Nephron progenitor cell (in vitro differentiated cells): Measurements from ENCODE around the gene OR12D1.

Source experiments
- DNase-seq: peaks from one replicate; pipeline ENCODE4 v3.0.0; 2021
- H3K27ac Mint-ChIP-seq: 2 replicates; pipeline ENCODE4 v1.8.0; 2021; ENCODE audit warnings: mild to moderate bottlenecking, moderate library complexity, mixed read lengths
- H3K27me3 Mint-ChIP-seq: 2 replicates; pipeline ENCODE4 v1.8.0; 2021; ENCODE audit warnings: mild to moderate bottlenecking, low read depth, mixed read lengths; ENCODE audit not compliant: poor library complexity
- H3K36me3 Mint-ChIP-seq: 2 replicates; pipeline ENCODE4 v1.8.0; 2021; ENCODE audit warnings: low read depth, mixed read lengths
- H3K4me1 Mint-ChIP-seq: 2 replicates; pipeline ENCODE4 v1.8.0; 2021; ENCODE audit warnings: mixed read lengths
- H3K4me3 Mint-ChIP-seq: 2 replicates; pipeline ENCODE4 v1.8.0; 2021; ENCODE audit warnings: mild to moderate bottlenecking, moderate library complexity, mixed read lengths
- H3K9me3 Mint-ChIP-seq: 2 replicates; pipeline ENCODE4 v1.8.0; 2021; ENCODE audit warnings: mild to moderate bottlenecking, moderate library complexity, mixed read lengths
- TF ChIP-seq, protein P1 (sequence below): fragments of 200-600 bp; sonication (generic); IDR thresholded peaks from 2 replicates; pipeline ENCODE4 v1.5.0; 2021; ENCODE audit warnings: antibody characterized with exemption

OR12D1 gene

DNA sequence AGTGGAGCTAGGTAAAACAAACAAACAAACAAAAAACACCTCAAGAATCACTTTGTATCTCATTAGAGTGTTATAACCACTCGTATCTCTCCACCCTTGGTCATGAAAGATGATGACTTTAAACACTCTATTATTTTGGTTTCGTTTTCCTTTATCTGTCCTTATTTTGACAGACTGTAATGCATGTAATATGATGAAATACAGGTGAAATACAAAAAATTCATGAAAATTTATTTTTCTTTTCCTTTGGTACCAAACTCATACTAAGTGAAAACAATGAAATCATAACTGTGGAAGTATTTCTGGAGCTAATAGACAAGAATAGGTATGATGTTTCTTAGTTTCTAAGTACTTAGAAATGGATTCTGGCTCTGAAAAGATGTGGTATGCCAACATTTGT, 15.2 kb upstream of the OR12D1 start:
- Mint-ChIP-seq H3K9me3 (no peaks in the 10 kb centered on the region), H3K4me3 (no peak overlapping the region), H3K36me3 (no peaks in the 10 kb centered on the region), H3K4me1 (no peaks in the 10 kb centered on the region), H3K27ac (no peak overlapping the region), H3K27me3 (peaks cover 11% of the 10 kb centered on the region)
- TF ChIP-seq, protein P1, sequence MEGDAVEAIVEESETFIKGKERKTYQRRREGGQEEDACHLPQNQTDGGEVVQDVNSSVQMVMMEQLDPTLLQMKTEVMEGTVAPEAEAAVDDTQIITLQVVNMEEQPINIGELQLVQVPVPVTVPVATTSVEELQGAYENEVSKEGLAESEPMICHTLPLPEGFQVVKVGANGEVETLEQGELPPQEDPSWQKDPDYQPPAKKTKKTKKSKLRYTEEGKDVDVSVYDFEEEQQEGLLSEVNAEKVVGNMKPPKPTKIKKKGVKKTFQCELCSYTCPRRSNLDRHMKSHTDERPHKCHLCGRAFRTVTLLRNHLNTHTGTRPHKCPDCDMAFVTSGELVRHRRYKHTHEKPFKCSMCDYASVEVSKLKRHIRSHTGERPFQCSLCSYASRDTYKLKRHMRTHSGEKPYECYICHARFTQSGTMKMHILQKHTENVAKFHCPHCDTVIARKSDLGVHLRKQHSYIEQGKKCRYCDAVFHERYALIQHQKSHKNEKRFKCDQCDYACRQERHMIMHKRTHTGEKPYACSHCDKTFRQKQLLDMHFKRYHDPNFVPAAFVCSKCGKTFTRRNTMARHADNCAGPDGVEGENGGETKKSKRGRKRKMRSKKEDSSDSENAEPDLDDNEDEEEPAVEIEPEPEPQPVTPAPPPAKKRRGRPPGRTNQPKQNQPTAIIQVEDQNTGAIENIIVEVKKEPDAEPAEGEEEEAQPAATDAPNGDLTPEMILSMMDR: no peak
- no peak for DNase-seq

DNA sequence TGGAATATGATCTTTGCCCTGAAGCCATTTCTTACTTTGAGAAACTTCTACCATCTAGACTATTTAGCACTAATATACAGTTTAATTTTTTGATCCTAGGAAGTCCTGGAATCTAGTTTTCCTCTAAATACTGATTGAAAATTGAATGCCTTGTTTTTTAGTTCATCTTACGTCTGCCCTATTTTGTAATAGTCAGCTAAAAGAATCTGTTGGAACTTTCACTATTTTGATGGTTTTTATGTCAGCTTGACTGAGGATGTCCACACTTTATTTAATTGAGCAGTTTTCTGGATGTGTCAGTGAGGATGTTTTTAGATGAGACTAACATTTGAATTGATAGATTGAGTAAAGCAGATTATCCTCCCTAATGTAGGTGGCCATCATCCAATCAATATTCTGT, 10.9 kb upstream of the OR12D1 start:
- peaks cover 13% of the 10 kb centered on the region for H3K9me3 Mint-ChIP-seq
- TF ChIP-seq, protein P1: no peak
- no peak for DNase-seq
- H3K4me1 Mint-ChIP-seq: no peaks in the 10 kb centered on the region
- no peak overlapping the region for H3K4me3 Mint-ChIP-seq
- H3K36me3 Mint-ChIP-seq: no peaks in the 10 kb centered on the region
- no peak overlapping the region for H3K27ac Mint-ChIP-seq
- peaks cover 2% of the 10 kb centered on the region for H3K27me3 Mint-ChIP-seq

DNA sequence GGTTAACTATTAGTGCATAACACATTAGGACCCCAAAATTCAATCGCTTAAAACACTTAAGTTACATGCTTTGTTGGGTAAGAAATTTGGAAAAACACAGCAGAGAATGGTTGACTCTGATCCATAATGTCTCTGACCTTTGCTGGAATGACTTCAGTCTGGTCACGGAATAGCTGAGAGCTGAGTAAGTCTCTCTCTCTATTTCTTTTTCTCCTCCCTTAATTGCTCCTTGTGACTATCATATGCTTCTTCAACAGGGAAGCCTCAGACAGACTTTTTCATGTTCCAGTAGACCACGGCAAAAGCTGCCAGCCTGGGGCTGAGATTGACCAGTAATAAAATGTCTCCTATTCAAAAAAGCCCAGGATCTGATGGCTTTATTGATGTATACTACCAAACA, 4.8 kb downstream of the OR12D1 start:
- H3K4me1 Mint-ChIP-seq: no peaks in the 10 kb centered on the region
- no peaks in the 10 kb centered on the region for H3K36me3 Mint-ChIP-seq
- H3K4me3 Mint-ChIP-seq: no peak overlapping the region
- H3K9me3 Mint-ChIP-seq: peaks cover 6% of the 10 kb centered on the region
- no peak for DNase-seq
- H3K27me3 Mint-ChIP-seq: no peaks in the 10 kb centered on the region
- TF ChIP-seq, protein P1: no peak
- no peak overlapping the region for H3K27ac Mint-ChIP-seq

DNA sequence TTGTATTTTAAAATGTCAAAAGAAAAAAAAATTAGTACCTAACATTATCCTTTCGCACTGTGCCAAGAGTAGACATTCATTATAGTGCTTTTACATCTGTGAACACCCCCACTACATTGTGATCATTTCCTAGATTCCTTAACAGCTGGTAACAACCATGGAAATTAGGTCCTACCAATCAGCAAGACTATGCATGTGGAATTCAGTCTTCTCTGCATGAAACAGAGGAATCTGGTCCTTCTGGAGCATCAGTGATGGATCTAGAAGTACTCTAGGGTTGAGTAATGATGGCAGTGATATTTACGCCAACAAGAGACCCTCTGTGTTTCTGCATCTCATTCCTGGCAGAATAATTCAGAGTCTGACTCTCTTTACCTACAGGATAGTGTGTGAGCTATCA, 9.4 kb downstream of the OR12D1 start:
- peaks cover 6% of the 10 kb centered on the region for H3K27me3 Mint-ChIP-seq
- H3K4me3 Mint-ChIP-seq: no peak overlapping the region
- peaks cover 6% of the 10 kb centered on the region for H3K9me3 Mint-ChIP-seq
- DNase-seq: no peak
- no peaks in the 10 kb centered on the region for H3K4me1 Mint-ChIP-seq
- no peak overlapping the region for H3K27ac Mint-ChIP-seq
- TF ChIP-seq, protein P1: no peak
- no peaks in the 10 kb centered on the region for H3K36me3 Mint-ChIP-seq

DNA sequence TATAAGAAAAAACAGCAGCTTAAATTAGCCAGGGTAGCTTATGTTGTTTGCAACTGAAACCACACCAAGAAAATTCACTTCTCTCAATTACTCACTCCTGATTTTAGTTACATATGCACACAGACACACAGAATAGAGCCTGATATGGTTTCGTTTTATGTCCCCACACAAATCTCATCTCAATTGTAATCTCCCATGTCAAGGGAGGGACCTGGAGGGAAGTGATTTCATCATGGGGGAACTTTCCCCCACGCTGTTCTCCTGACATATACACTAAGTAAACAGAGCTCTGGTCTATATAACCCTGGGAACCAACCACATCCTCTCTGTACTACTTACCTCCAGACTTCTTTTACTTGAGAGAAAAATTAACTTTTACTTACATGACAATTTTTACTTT, 9.8 kb downstream of the OR12D1 start:
- peaks cover 6% of the 10 kb centered on the region for H3K9me3 Mint-ChIP-seq
- no peaks in the 10 kb centered on the region for H3K36me3 Mint-ChIP-seq
- TF ChIP-seq, protein P1: no peak
- H3K4me1 Mint-ChIP-seq: no peaks in the 10 kb centered on the region
- DNase-seq: no peak
- no peak overlapping the region for H3K27ac Mint-ChIP-seq
- H3K4me3 Mint-ChIP-seq: no peak overlapping the region
- peaks cover 6% of the 10 kb centered on the region for H3K27me3 Mint-ChIP-seq

DNA sequence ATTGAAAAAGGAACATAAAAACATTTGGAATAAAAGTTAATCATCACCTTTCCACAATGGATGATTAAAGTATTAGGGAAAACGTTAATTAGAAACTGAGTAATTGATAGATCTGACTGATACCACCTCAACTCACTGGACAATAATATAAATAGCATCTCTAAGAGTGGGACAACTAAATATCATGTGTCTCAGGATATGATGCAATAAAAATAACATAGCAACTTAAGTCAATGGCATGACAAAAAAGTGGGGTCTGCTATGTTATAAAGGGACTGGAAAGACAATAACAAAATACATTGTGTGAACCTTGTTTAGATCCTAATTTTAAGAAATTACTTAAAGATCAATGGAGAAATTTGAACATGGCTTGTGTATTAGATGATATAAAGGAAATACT, 10.3 kb downstream of the OR12D1 start:
- Mint-ChIP-seq H3K4me1 (no peaks in the 10 kb centered on the region), H3K36me3 (no peaks in the 10 kb centered on the region), H3K4me3 (no peak overlapping the region), H3K9me3 (peaks cover 6% of the 10 kb centered on the region), H3K27ac (no peak overlapping the region), H3K27me3 (peaks cover 6% of the 10 kb centered on the region)
- DNase-seq: no peak
- TF ChIP-seq, protein P1: no peak
